ENCODE measurements around the gene CDHR3.

GRCh38 chr7:106036004-106036403, 72.9 kb downstream of the CDHR3 start:
- TF ChIP-seq CTCF (IDR thresholded peaks at IDR 0.05; ENCODE audit: low read length) (no peak), EZH2 (optimal IDR thresholded peaks at IDR 0.05; ENCODE audit: low read depth, low read length) (no peak), EZH2phosphoT487 (IDR thresholded peaks at IDR 0.05; ENCODE audit: low read length) (no peak)
